Measurements from ENCODE around the gene THAP7.
"Not testable (repeated sequence)": the region's sequence is repeated elsewhere in the genome, so short reads cannot be mapped to it uniquely, and the experiment has no call there.

The THAP7 gene, protein sequence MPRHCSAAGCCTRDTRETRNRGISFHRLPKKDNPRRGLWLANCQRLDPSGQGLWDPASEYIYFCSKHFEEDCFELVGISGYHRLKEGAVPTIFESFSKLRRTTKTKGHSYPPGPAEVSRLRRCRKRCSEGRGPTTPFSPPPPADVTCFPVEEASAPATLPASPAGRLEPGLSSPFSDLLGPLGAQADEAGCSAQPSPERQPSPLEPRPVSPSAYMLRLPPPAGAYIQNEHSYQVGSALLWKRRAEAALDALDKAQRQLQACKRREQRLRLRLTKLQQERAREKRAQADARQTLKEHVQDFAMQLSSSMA

GRCh38 chr22:21001601-21002325 is at the start of gene THAP7:
Gene THAP7 (minus strand): TSS chr22:21002118. CDS start chr22:21001911, 207 bp downstream.
- Histone ChIP-seq H3K36me3 (replicated peaks) (peaks cover 21% of the 10 kb centered on the region), H3K4me3 (ENCODE audit: low read depth, low read length) (peak within 1 kb of the TSS; percentile 71), H3K27me3 (replicated peaks) (no peaks in the 10 kb centered on the region), H3K27ac (peak within 1 kb of the TSS; percentile 98)
- TF ChIP-seq, protein P1, sequence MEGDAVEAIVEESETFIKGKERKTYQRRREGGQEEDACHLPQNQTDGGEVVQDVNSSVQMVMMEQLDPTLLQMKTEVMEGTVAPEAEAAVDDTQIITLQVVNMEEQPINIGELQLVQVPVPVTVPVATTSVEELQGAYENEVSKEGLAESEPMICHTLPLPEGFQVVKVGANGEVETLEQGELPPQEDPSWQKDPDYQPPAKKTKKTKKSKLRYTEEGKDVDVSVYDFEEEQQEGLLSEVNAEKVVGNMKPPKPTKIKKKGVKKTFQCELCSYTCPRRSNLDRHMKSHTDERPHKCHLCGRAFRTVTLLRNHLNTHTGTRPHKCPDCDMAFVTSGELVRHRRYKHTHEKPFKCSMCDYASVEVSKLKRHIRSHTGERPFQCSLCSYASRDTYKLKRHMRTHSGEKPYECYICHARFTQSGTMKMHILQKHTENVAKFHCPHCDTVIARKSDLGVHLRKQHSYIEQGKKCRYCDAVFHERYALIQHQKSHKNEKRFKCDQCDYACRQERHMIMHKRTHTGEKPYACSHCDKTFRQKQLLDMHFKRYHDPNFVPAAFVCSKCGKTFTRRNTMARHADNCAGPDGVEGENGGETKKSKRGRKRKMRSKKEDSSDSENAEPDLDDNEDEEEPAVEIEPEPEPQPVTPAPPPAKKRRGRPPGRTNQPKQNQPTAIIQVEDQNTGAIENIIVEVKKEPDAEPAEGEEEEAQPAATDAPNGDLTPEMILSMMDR (IDR thresholded peaks at IDR 0.05; ENCODE audit: low read depth, low read length, missing control alignments) = no peak
- DNase-seq = peak; percentile 94
- in situ Hi-C loops (cut with HindIII; ENCODE audit: low pct_ligation_motif_present, low sequenced_read_pairs) = no loop called here

- in situ Hi-C loops (cut with HindIII; ENCODE audit: low pct_ligation_motif_present, low sequenced_read_pairs) = no loop called here
- H3K27ac ChIP-seq = no peak overlapping the region
- TF ChIP-seq, protein P1 (IDR thresholded peaks at IDR 0.05; ENCODE audit: low read depth, low read length, missing control alignments) = no peak
- no peak overlapping the region for H3K4me3 ChIP-seq (ENCODE audit: low read depth, low read length)
- DNase-seq = no peak
- no peaks in the 10 kb centered on the region for H3K36me3 ChIP-seq (replicated peaks)
- peaks cover 4% of the 10 kb centered on the region for H3K27me3 ChIP-seq (replicated peaks)
Observed at GRCh38 chr22:21051145-21051830, 49.4 kb upstream of the THAP7 start.

DNA sequence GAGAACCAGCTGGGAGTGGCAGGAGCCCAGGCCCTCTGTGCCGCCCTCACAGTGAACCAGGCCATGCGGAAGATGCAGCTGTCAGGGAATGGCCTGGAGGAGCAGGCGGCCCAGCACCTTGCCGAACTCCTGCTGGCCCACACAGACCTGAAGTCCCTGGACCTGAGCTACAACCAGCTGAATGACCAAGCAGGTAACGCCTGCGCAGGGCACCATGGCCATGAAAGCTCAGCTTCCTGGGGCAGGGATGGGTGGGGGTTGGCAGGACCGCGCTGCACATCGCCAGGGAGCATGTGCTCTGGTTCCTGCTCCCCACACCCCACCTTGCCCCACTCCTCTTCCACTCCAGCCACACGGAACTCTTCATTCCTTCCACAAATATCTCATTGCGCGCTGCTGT is 47.0 kb upstream of the THAP7 start:
- H3K27me3 ChIP-seq (replicated peaks); H3K27ac ChIP-seq; H3K4me3 ChIP-seq (ENCODE audit: low read depth, low read length); H3K36me3 ChIP-seq (replicated peaks); in situ Hi-C loops (cut with HindIII; ENCODE audit: low pct_ligation_motif_present, low sequenced_read_pairs); DNase-seq: not testable (repeated sequence)

- in situ Hi-C loops (cut with HindIII; ENCODE audit: low pct_ligation_motif_present, low sequenced_read_pairs); H3K27ac ChIP-seq: not testable (repeated sequence)
Observed at GRCh38 chr22:21048448-21048847, 46.5 kb upstream of the THAP7 start.

GRCh38 chr22:21047730-21048129 is 45.8 kb upstream of the THAP7 start:
- in situ Hi-C loops (cut with HindIII; ENCODE audit: low pct_ligation_motif_present, low sequenced_read_pairs) = no loop called here
- Histone ChIP-seq H3K36me3 (replicated peaks) (no peaks in the 10 kb centered on the region), H3K27me3 (replicated peaks) (no peaks in the 10 kb centered on the region), H3K27ac (no peak overlapping the region), H3K4me3 (ENCODE audit: low read depth, low read length) (no peak overlapping the region)
- TF ChIP-seq, protein P1 (IDR thresholded peaks at IDR 0.05; ENCODE audit: low read depth, low read length, missing control alignments) = no peak
- DNase-seq = no peak

More at GRCh38 chr22:21048448-21048847, 46.5 kb upstream of the THAP7 start:
- H3K36me3 ChIP-seq (replicated peaks); H3K27me3 ChIP-seq (replicated peaks); H3K4me3 ChIP-seq (ENCODE audit: low read depth, low read length); DNase-seq: not testable (repeated sequence)

GRCh38 chr22:21047035-21047661 is 45.2 kb upstream of the THAP7 start:
- DNase-seq = no peak
- Histone ChIP-seq H3K36me3 (replicated peaks) (no peaks in the 10 kb centered on the region), H3K27me3 (replicated peaks) (no peaks in the 10 kb centered on the region), H3K27ac (no peak overlapping the region), H3K4me3 (ENCODE audit: low read depth, low read length) (no peak overlapping the region)
- TF ChIP-seq, protein P1 (IDR thresholded peaks at IDR 0.05; ENCODE audit: low read depth, low read length, missing control alignments) = no peak
- in situ Hi-C loops (cut with HindIII; ENCODE audit: low pct_ligation_motif_present, low sequenced_read_pairs) = no loop called here

Data from brain microvascular endothelial cell (primary cell).